H1 (cell line): ENCODE data around the gene FOXK1. TPM values are rescaled to one million over a fixed set of nuclear protein-coding genes. Genes with fewer than 3 reads are reported as not detected.

Source experiments
- CTCF ChIA-PET: fragments of 300-600 bp; sonication (Branson Sonifier 250); formaldehyde crosslinking; loops from one replicate; lab custom pipeline; 2021; ENCODE audit not compliant: partially characterized antibody; lab: Charles Lee
- POLR2A ChIA-PET: fragments of 300-600 bp; sonication (Branson Sonifier 250); formaldehyde crosslinking; loops from one replicate; lab custom pipeline; 2021; ENCODE audit warnings: inconsistent platforms; ENCODE audit not compliant: partially characterized antibody; lab: Charles Lee
- DNase-seq, 2 experiments: peaks; one replicate each; pipeline versions ENCODE4 v3.0.0 to v3.0.0-alpha.2; 2010 to 2022; ENCODE audit warnings: low spot score in 2 of 2, low read depth in 1 of 2, mixed read lengths in 1 of 2
- FAIRE-seq: peaks from 2 replicates; lab custom pipeline; 2011; peaks lifted over from hg19 to GRCh38; lab: Jason Lieb, UNC
- H2AFZ ChIP-seq: 2 replicates; pipeline ENCODE4 v1.8.1; 2012; ENCODE audit warnings: low read length, inconsistent platforms
- H2AK5ac ChIP-seq: 2 replicates; pipeline ENCODE4 v1.6.1; 2013; ENCODE audit warnings: low read depth, low read length
- H2BK120ac ChIP-seq: replicated peaks from 2 replicates; pipeline ENCODE3; 2013; ENCODE audit warnings: low read depth, low read length, inconsistent platforms
- H2BK12ac ChIP-seq: 2 replicates; pipeline ENCODE4 v1.6.1; 2013; ENCODE audit warnings: low read depth, low read length
- H2BK15ac ChIP-seq: 2 replicates; pipeline ENCODE4 v1.6.1; 2013; ENCODE audit warnings: low read length
- H2BK20ac ChIP-seq: 2 replicates; pipeline ENCODE4 v1.6.1; 2013; ENCODE audit warnings: low read length
- H2BK5ac ChIP-seq: 2 replicates; pipeline ENCODE4 v1.6.1; 2013; ENCODE audit warnings: low read depth, low read length
- H3K14ac ChIP-seq: 2 replicates; pipeline ENCODE4 v1.6.1; 2013; ENCODE audit warnings: inconsistent platforms; ENCODE audit not compliant: insufficient read length
- H3K18ac ChIP-seq: 2 replicates; pipeline ENCODE4 v1.6.1; 2013; ENCODE audit warnings: low read length; ENCODE audit errors: extremely low read depth
- H3K23ac ChIP-seq: 2 replicates; pipeline ENCODE4 v1.6.1; 2013; ENCODE audit warnings: inconsistent platforms; ENCODE audit not compliant: insufficient read length
- H3K23me2 ChIP-seq: 2 replicates; pipeline ENCODE4 v1.6.1; 2013; ENCODE audit warnings: low read depth, low read length
- H3K27ac ChIP-seq: 2 replicates; pipeline ENCODE4 v1.6.1; 2011; ENCODE audit warnings: low read depth, low read length, inconsistent platforms
- H3K27me3 ChIP-seq, 4 experiments: replicated peaks in 1 of 4; 1 replicate in 1 of 4; 2 replicates in 3 of 4; pipeline versions ENCODE4 v1.6.1 to v1.8.1; 2011 to 2013; ENCODE audit warnings: low read length in 3 of 4, mild to moderate bottlenecking in 3 of 4, inconsistent platforms in 2 of 4, mixed read lengths in 2 of 4, moderate library complexity in 1 of 4; ENCODE audit not compliant: control insufficient read depth in 3 of 4, insufficient read depth in 3 of 4; ENCODE audit errors: extremely low read depth in 1 of 4
- H3K36me3 ChIP-seq, 4 experiments: 2 replicates each; pipeline versions ENCODE4 v1.6.1 to v1.8.1; 2011 to 2013; ENCODE audit warnings: mild to moderate bottlenecking in 4 of 4, low read length in 3 of 4, moderate library complexity in 2 of 4, control low read depth in 1 of 4, inconsistent platforms in 1 of 4; ENCODE audit not compliant: insufficient read depth in 4 of 4, control insufficient read depth in 2 of 4
- H3K4ac ChIP-seq: replicated peaks from 2 replicates; pipeline ENCODE3; 2013; ENCODE audit warnings: low read length, low read depth, mixed read lengths, inconsistent platforms; ENCODE audit not compliant: insufficient read length
- H3K4me1 ChIP-seq, 4 experiments: replicated peaks in 1 of 4; 1 replicate in 1 of 4; 2 replicates in 3 of 4; pipeline versions ENCODE4 v1.6.1 to v1.8.1; 2011 to 2013; ENCODE audit warnings: low read length in 3 of 4, inconsistent platforms in 2 of 4, mixed read lengths in 1 of 4; ENCODE audit not compliant: insufficient read depth in 4 of 4, control insufficient read depth in 3 of 4
- H3K4me2 ChIP-seq, 2 experiments: 2 replicates each; pipeline versions ENCODE4 v1.6.1 to v1.8.1; 2011 to 2013; ENCODE audit warnings: low read depth in 2 of 2, low read length in 2 of 2, control low read depth in 1 of 2, inconsistent platforms in 1 of 2, mild to moderate bottlenecking in 1 of 2; ENCODE audit not compliant: insufficient read depth in 1 of 2
- H3K4me3 ChIP-seq, 4 experiments: fragments of 200-600, 300-600 bp in 1 of 4; sonication (generic), shearing (Covaris generic), sonication (Bioruptor Twin) in 1 of 4; 2 replicates each; pipeline versions ENCODE4 v1.5.1 to v1.8.1; 2011 to 2016; ENCODE audit warnings: low read length in 4 of 4, low read depth in 3 of 4, control low read depth in 2 of 4, inconsistent platforms in 2 of 4, mild to moderate bottlenecking in 2 of 4, mixed read lengths in 1 of 4, moderate library complexity in 1 of 4; ENCODE audit not compliant: insufficient read depth in 2 of 4; ENCODE audit errors: extremely low read depth in 1 of 4
- H3K56ac ChIP-seq: replicated peaks from 2 replicates; pipeline ENCODE3; 2013; ENCODE audit warnings: low read depth, mild to moderate bottlenecking, mixed read lengths, low read length, inconsistent platforms; ENCODE audit not compliant: insufficient read length
- H3K79me1 ChIP-seq: 2 replicates; pipeline ENCODE4 v1.6.1; 2013; ENCODE audit warnings: low read depth, low read length, control low read depth
- H3K79me2 ChIP-seq, 2 experiments: 2 replicates each; pipeline versions ENCODE4 v1.6.1 to v1.8.1; 2012 to 2013; ENCODE audit warnings: low read length in 2 of 2, mild to moderate bottlenecking in 2 of 2, inconsistent platforms in 1 of 2; ENCODE audit not compliant: insufficient read depth in 2 of 2, control insufficient read depth in 1 of 2
- H3K9ac ChIP-seq, 4 experiments: replicated peaks in 1 of 4; 1 replicate in 1 of 4; 2 replicates in 3 of 4; pipeline versions ENCODE4 v1.6.1 to v1.8.1; 2011 to 2013; ENCODE audit warnings: low read depth in 3 of 4, low read length in 3 of 4, control low read depth in 2 of 4, mild to moderate bottlenecking in 2 of 4, moderate library complexity in 2 of 4, inconsistent platforms in 1 of 4; ENCODE audit errors: extremely low read depth in 1 of 4
- H3K9me3 ChIP-seq, 2 experiments: 2 replicates each; pipeline versions ENCODE4 v1.6.1 to v1.8.1; 2012 to 2013; ENCODE audit warnings: mild to moderate bottlenecking in 2 of 2, moderate library complexity in 2 of 2, control low read depth in 1 of 2, inconsistent platforms in 1 of 2, low read depth in 1 of 2, low read length in 1 of 2, mixed read lengths in 1 of 2; ENCODE audit not compliant: insufficient read depth in 2 of 2
- H4K20me1 ChIP-seq, 2 experiments: replicated peaks in 1 of 2; 2 replicates each; pipeline versions ENCODE3 to v1.8.1; 2011 to 2013; ENCODE audit warnings: inconsistent platforms in 2 of 2, low read length in 2 of 2, mild to moderate bottlenecking in 1 of 2; ENCODE audit not compliant: insufficient read depth in 2 of 2, control insufficient read depth in 1 of 2
- H4K5ac ChIP-seq: 2 replicates; pipeline ENCODE4 v1.6.1; 2013; ENCODE audit warnings: low read length, low read depth, mixed read lengths, inconsistent platforms; ENCODE audit not compliant: insufficient read length
- H4K8ac ChIP-seq: 2 replicates; pipeline ENCODE4 v1.8.0; 2013; ENCODE audit warnings: mild to moderate bottlenecking, moderate library complexity, low read length, inconsistent platforms; ENCODE audit not compliant: insufficient read depth; ENCODE audit errors: extremely low read depth
- H4K91ac ChIP-seq: replicated peaks from 2 replicates; pipeline ENCODE3; 2013; ENCODE audit warnings: low read length, mixed read lengths, inconsistent platforms; ENCODE audit not compliant: insufficient read length
- BCL11A ChIP-seq, 2 experiments: IDR thresholded peaks; one replicate each; pipeline ENCODE4 v1.6.1; 2011; ENCODE audit warnings: low read depth in 2 of 2, low read length in 2 of 2, mild to moderate bottlenecking in 2 of 2
- WGBS, 2 experiments: shearing (Covaris generic) in 1 of 2; methylation state at CpG; one replicate each; pipeline versions ENCODE4 v1.1.6 to v1.1.7; 2013 to 2015; ENCODE audit warnings: low lambda C conversion rate in 2 of 2, mixed read lengths in 2 of 2, inconsistent platforms in 1 of 2, low coverage in 1 of 2, missing lambda C conversion rate in 1 of 2; ENCODE audit not compliant: insufficient replicate concordance in 2 of 2, insufficient coverage in 1 of 2, insufficient read length in 1 of 2; ENCODE audit errors: extremely low coverage in 1 of 2, missing lambda C conversion rate in 1 of 2; 5-methylcytosine and 5-hydroxymethylcytosine counted together
- polyA plus RNA-seq, 7 experiments: library from polyadenylated mRNA; depleted of rRNA in 3 of 7; stranded (reverse) in 5 of 7; unstranded in 2 of 7; fragments of >200 nt in 5 of 7; fragments of 200-250 nt in 2 of 7; gene quantifications; 1 replicate in 5 of 7; 2 replicates in 1 of 7; 4 replicates in 1 of 7; pipeline versions ENCODE4 v1.2.1 to v1.2.3, GENCODE V29; 2011 to 2013; ENCODE audit warnings: missing spikeins in 2 of 7, mixed read lengths in 2 of 7
- total RNA-seq: library from RNA; stranded (reverse); fragmentation: NEBNext Ultra II Directional; extraction: Animal tissue kit (Norgen Biotek cat#: 25700); gene quantifications from 2 replicates; pipeline ENCODE4 v1.2.1, GENCODE V29; 2021

FOXK1 gene
- total and polyA plus RNA-seq, 2 of the 8 experiments (the other 6 are each of a cell fraction or from before 2014, with no cell fraction given): 2.0 to 8.5 TPM

DNA sequence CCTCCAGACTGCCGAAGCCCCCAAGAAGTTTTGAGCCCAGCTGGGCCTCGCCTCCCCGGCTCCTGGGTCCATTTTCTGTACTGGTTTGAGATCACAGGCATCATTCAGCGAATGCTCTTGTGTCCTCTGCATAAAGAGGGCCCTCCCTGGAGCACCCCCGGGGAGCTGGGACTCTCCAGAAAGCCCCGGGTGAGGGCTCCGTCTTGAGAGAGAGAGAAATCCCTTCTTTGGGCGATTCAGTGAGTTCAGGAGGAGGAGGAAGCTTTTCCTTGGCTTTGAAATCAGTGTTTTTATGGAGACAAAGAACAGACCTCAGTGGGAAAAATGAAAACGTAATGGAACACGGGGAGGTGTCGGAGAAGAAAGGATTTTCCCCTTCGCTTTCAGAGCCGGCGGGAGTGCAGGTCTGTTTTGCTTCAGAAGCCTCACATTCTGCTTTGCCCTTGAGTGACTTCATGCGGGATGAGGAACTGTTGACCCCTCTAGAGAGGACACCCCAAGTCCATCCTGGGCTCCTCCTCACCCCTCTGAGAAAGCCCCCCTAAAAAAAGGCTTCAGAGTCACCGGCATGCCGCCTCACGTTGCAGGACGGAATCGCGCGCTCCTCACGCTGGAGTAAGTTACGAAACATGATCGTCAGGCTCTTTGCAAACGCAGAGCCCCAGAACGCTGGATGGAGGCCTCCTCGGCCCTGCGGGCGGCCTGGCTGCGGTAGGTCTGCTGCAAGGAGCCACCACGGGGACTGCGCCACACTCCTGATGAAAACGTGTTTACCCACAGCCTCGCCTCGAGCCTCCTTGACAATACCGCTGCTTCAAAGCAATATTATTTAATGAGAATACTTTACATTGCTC, 84.8 kb downstream of the FOXK1 start:
- Histone ChIP-seq H2AFZ (no peak overlapping the region), H3K9me3 (no peaks in the 10 kb centered on the region), H3K18ac (no peak overlapping the region), H3K4ac (no peak overlapping the region), H3K36me3 (peaks cover 0 to 5% (median 0%) of the 10 kb centered on the region in 4 experiments; a peak in 2 of 8 replicates), H2BK20ac (no peak overlapping the region), H3K14ac (no peak overlapping the region), H4K20me1 (no peaks in the 10 kb centered on the region), H3K9ac (no peak overlapping the region), H2BK5ac (no peak overlapping the region), H3K56ac (no peak overlapping the region), H3K23ac (no peak overlapping the region), H2AK5ac (no peak overlapping the region), H4K5ac (no peak overlapping the region), H3K23me2 (no peaks in the 10 kb centered on the region), H3K4me1 (no peaks in the 10 kb centered on the region), H3K79me2 (no peaks in the 10 kb centered on the region), H3K79me1 (no peaks in the 10 kb centered on the region), H2BK12ac (no peak overlapping the region), H3K4me3 (no peak overlapping the region), H3K4me2 (no peak overlapping the region), H2BK120ac (no peak overlapping the region), H4K91ac (no peak overlapping the region), H3K27me3 (no peaks in the 10 kb centered on the region), H2BK15ac (no peak overlapping the region), H4K8ac (no peak overlapping the region), H3K27ac (no peak overlapping the region)
- CTCF ChIA-PET: interaction anchor here (0.7 to 2.4 kb wide), 8 partner anchors 9 to 598 kb away, joined by 3 to 10 read pairs (median 4); partner anchors contain the start of gene AP5Z1
- WGBS, 2 experiments: 88% methylated on average over 37 of the region's 37 CpGs; no CpG with 5 or more reads in 1 of the 2 experiments
- FAIRE-seq: no peak
- TF ChIP-seq BCL11A (IDR thresholded peaks at IDR 0.05; ENCODE audit: low read depth in 2 of 2, low read length in 2 of 2): no peak
- POLR2A ChIA-PET: no interaction called here
- no peak for DNase-seq
